GM12892 (cell line): ENCODE results near the gene TEX9.

Source experiments
- DNase-seq: peaks from one replicate; pipeline ENCODE4 v3.0.0; 2011; ENCODE audit not compliant: insufficient read length
- FAIRE-seq: peaks from 2 replicates; lab custom pipeline; 2011; peaks lifted over from hg19 to GRCh38; lab: Jason Lieb, UNC
- POLR2A ChIP-seq: IDR thresholded peaks from 2 replicates; pipeline ENCODE4 v1.6.1; 2011; ENCODE audit warnings: low read depth, low read length, control low read depth
- POLR2AphosphoS5 ChIP-seq: IDR thresholded peaks from 2 replicates; pipeline ENCODE4 v1.6.1; 2011; ENCODE audit warnings: low read depth, low read length, control low read depth
- TAF1 ChIP-seq: IDR thresholded peaks from 2 replicates; pipeline ENCODE4 v1.6.1; 2011; ENCODE audit warnings: low read depth, mild to moderate bottlenecking, control low read depth, low read length, borderline replicate concordance

Gene TEX9

GRCh38 chr15:56342653-56343052 lies 22.6 kb upstream of the TEX9 start:
- no peak for DNase-seq
- no peak for TF ChIP-seq TAF1
- TF ChIP-seq POLR2A: no peak
- no peak for TF ChIP-seq POLR2AphosphoS5
- no peak for FAIRE-seq

- TF ChIP-seq POLR2A: no peak
- FAIRE-seq: no peak
These were observed 21.3 kb upstream of the TEX9 start for GRCh38 chr15:56343879-56344278.

DNA sequence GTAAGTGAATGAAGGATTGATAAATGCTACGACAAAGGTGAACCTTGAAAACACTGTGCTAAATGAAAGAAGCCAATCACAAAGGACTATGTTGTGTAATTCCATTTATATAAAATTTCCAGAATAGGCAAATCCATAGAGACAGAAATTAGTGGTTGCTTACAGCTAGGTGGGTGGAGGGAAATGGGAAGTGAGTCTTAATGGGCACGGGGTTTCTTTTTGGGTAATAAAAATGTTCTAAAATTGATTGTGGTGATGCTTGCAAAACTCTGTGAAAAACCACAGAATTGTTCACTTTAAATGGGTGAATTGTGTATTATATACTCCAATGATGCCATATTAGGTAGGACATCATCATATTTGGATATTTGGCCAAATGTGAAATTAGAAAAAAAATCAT lies 20.9 kb upstream of the TEX9 start:
- FAIRE-seq: no peak
- TF ChIP-seq POLR2AphosphoS5 (no peak), TAF1 (no peak), POLR2A (no peak)
- DNase-seq: no peak

More at GRCh38 chr15:56343879-56344278, 21.3 kb upstream of the TEX9 start:
- DNase-seq: no peak

- DNase-seq (no peak), FAIRE-seq (no peak)
- TF ChIP-seq POLR2AphosphoS5: no peak
- TF ChIP-seq POLR2A: no peak
- no peak for TF ChIP-seq TAF1
These were observed 18.8 kb upstream of the TEX9 start for GRCh38 chr15:56346414-56346813.

- TF ChIP-seq POLR2A: no peak
- TF ChIP-seq POLR2AphosphoS5: no peak
- TF ChIP-seq TAF1: no peak
These were observed 15.7 kb upstream of the TEX9 start for GRCh38 chr15:56349554-56349953.

DNA sequence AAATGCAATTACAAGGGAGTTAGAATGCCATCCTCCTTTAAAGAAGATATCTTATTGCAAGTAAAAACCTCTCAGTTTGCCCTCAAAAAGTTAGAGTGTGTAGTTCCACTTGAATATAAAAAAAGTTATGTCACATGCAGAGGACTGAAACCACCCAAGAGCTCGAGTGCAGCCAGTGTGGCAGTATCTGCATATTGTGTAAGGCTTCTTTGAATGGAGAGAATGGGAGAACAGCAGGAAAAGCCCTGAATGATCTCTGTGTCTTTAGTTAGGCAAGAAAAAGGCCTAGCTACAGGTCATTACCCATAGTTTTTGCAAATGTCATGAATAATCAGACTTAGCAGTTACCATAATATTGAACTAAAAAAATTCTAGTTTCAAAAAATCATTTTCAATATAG lies 13.9 kb upstream of the TEX9 start:
- FAIRE-seq (no peak), DNase-seq (no peak)
- TF ChIP-seq POLR2AphosphoS5 (no peak), POLR2A (no peak), TAF1 (no peak)

More at GRCh38 chr15:56349554-56349953, 15.7 kb upstream of the TEX9 start:
- FAIRE-seq (peak; percentile 48), DNase-seq (no peak)

- FAIRE-seq (no peak), DNase-seq (no peak)
- TF ChIP-seq TAF1 (no peak), POLR2A (no peak), POLR2AphosphoS5 (no peak)
These were observed 13.2 kb upstream of the TEX9 start for GRCh38 chr15:56351957-56352506.

DNA sequence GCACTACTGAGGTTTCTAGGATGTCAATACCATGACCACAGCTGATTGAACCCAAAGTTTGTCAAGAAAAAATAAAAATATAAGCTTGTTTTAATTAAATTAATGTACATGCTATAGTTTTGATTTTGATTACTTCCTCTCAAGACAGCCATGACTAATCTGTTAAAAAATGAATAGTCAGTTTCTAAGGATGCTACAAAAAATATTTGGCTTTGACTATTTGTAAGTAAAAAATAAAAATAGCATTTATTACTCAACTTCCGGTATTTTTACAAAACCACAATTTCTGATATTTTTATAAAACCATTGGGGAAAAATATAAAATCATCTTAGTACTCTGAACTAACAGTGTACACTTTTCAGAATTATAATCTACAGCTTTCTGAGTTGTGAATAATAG lies 12.1 kb upstream of the TEX9 start:
- DNase-seq (no peak), FAIRE-seq (no peak)
- TF ChIP-seq POLR2AphosphoS5: no peak
- TF ChIP-seq POLR2A: no peak

GRCh38 chr15:56353740-56354139 lies 11.5 kb upstream of the TEX9 start:
- FAIRE-seq: peak; percentile 67
- no peak for TF ChIP-seq POLR2A
- TF ChIP-seq TAF1: no peak
- no peak for TF ChIP-seq POLR2AphosphoS5
- no peak for DNase-seq

GRCh38 chr15:56356616-56357015 lies 8.6 kb upstream of the TEX9 start:
- DNase-seq: no peak
- no peak for TF ChIP-seq TAF1
- TF ChIP-seq POLR2A: no peak
- TF ChIP-seq POLR2AphosphoS5: no peak
- FAIRE-seq: peak; percentile 78

- no peak for DNase-seq
- TF ChIP-seq TAF1 (no peak), POLR2AphosphoS5 (no peak), POLR2A (no peak)
- peak; percentile 63 for FAIRE-seq
These were observed 6.6 kb upstream of the TEX9 start for GRCh38 chr15:56358604-56359003.

DNA sequence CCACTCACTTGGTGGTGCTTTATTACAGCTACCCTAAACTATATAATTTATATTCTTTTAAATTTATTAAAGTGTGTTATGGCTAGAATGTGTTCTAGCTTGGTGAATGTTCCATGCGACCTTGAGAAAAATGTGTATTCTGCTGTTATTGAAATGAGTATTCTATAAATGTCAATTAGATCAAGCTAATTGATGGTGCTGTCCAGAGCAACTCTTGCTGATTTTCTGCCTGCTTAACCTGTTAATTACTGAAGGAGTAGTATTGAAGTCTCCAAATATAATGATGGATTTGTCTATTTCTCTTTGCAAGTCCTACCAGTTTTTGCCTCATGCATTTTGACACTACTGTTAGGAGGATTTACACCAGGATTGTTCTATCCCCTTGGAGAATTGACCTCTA lies 3.2 kb upstream of the TEX9 start:
- DNase-seq (no peak), FAIRE-seq (no peak)
- TF ChIP-seq POLR2AphosphoS5: no peak
- no peak for TF ChIP-seq POLR2A
- no peak for TF ChIP-seq TAF1

DNA sequence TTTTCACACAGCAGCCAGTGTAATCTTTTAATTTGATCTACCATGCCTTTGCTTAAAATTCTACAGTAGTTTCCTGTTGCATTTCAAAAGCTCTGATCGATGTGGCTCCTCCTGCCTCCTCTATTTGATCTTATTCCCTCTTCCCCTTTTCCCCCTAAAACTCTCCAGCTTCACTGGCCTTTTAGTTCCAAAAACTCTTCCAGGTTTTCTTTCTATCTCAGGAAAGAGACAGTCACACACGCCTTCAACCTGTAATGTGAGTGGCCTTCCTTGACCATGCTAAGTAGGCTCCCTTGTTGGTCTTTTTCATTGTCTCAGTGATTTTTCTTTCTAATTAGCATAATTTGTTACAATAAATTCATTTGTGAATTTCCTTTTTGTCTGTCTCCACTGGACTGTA lies 985 bp downstream of the TEX9 start:
- FAIRE-seq (peak; percentile 44), DNase-seq (no peak)
- no peak for TF ChIP-seq TAF1
